ENCODE data around the gene MAP3K19.

Gene MAP3K19

DNA sequence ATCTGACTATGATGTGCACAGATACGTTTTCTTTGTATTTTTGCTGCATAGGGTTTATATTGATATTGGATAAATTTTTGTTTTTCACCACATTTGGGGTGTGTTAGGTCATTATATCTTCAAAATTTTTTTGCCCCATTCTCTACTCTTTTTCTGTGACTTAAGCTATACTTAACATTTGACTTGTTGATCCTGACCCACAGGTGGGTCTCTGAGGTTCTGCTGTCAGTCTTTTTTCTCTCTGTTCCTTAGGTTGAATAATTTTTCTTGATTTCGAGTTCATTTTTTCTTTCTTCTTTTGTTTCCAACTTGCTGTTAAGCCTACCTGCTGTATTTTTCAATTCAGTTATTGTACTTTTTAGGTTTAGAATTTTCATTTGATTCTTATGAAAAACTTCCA lies 16.9 kb upstream of the MAP3K19 start:
- WGBS (ENCODE audit: insufficient coverage) = no CpG with 5 or more reads among the region's 2 CpGs
- Histone ChIP-seq H3K4me3 (ENCODE audit: control insufficient read depth in 1 of 7, extremely low read depth in 1 of 7, insufficient read depth in 4 of 7, low read depth in 2 of 7, low read length in 6 of 7) (no peak overlapping the region), H3K36me3 (ENCODE audit: control insufficient read depth in 4 of 4, insufficient read depth in 4 of 4, low read length in 3 of 4) (peaks cover 6 to 50% (median 25%) of the 10 kb centered on the region in 4 experiments), H3K27me3 (replicated peaks in 2 of 5; ENCODE audit: control insufficient read depth in 4 of 5, insufficient read depth in 5 of 5, low read length in 4 of 5) (no peaks in the 10 kb centered on the region), H3K9me3 (ENCODE audit: control extremely low read depth in 1 of 5, control insufficient read depth in 4 of 5, insufficient read depth in 2 of 5, low read depth in 1 of 5, low read length in 4 of 5) (peaks cover 0 to 4% (median 0%) of the 10 kb centered on the region in 5 experiments), H3K4me1 (ENCODE audit: control extremely low read depth in 1 of 4, control insufficient read depth in 4 of 4, insufficient read depth in 4 of 4, low read length in 3 of 4) (no peaks in the 10 kb centered on the region), H3K27ac (ENCODE audit: insufficient read depth in 1 of 2, low read depth in 1 of 2, low read length in 2 of 2, poor library complexity in 1 of 2, severe bottlenecking in 2 of 2) (no peak overlapping the region)
- POLR2A ChIA-PET = no interaction called here
- no peak for DNase-seq
- CTCF ChIA-PET = no interaction called here

- ChIA-PET CTCF (no interaction called here), POLR2A (no interaction called here)
- Histone ChIP-seq H3K27me3 (replicated peaks in 2 of 5; ENCODE audit: control insufficient read depth in 4 of 5, insufficient read depth in 5 of 5, low read length in 4 of 5) (no peaks in the 10 kb centered on the region), H3K9me3 (ENCODE audit: control extremely low read depth in 1 of 5, control insufficient read depth in 4 of 5, insufficient read depth in 2 of 5, low read depth in 1 of 5, low read length in 4 of 5) (peaks cover 0 to 4% (median 0%) of the 10 kb centered on the region in 5 experiments), H3K36me3 (ENCODE audit: control insufficient read depth in 4 of 4, insufficient read depth in 4 of 4, low read length in 3 of 4) (peaks cover 6 to 54% (median 25%) of the 10 kb centered on the region in 4 experiments), H3K27ac (ENCODE audit: insufficient read depth in 1 of 2, low read depth in 1 of 2, low read length in 2 of 2, poor library complexity in 1 of 2, severe bottlenecking in 2 of 2) (no peak overlapping the region), H3K4me1 (ENCODE audit: control extremely low read depth in 1 of 4, control insufficient read depth in 4 of 4, insufficient read depth in 4 of 4, low read length in 3 of 4) (no peaks in the 10 kb centered on the region), H3K4me3 (ENCODE audit: control insufficient read depth in 1 of 7, extremely low read depth in 1 of 7, insufficient read depth in 4 of 7, low read depth in 2 of 7, low read length in 6 of 7) (no peak overlapping the region)
- no peak for DNase-seq
- no CpG with 5 or more reads among the region's 1 CpG for WGBS (ENCODE audit: insufficient coverage)
These were observed 16.0 kb upstream of the MAP3K19 start for GRCh38 chr2:135063210-135063609.

DNA sequence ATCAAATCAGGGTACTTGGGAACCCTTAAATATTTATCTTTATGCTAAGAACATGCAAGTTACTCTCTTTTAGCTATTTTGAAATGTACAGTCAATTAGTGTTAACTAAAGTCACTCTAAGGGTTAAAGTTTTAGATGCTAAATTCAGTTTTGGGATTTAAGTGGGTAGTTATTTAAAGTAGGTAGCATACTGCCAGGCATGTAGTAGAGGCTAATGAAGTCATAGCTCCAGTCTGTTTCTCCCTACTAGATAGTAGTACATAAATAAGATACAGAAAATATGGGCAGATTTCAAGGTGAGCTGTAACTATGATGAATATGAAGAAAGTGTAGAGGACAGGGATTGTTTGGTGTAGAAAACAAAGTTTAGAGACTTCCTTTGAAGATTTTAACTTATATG lies 12.3 kb upstream of the MAP3K19 start:
- CTCF ChIA-PET = interaction anchor here (0.6 kb wide), 1 partner anchor 50 kb away, joined by 4 read pairs; no protein-coding TSS in a partner anchor
- peaks cover 0 to 4% (median 0%) of the 10 kb centered on the region in 5 experiments for H3K9me3 ChIP-seq (ENCODE audit: control extremely low read depth in 1 of 5, control insufficient read depth in 4 of 5, insufficient read depth in 2 of 5, low read depth in 1 of 5, low read length in 4 of 5)
- H3K4me3 ChIP-seq (ENCODE audit: control insufficient read depth in 1 of 7, extremely low read depth in 1 of 7, insufficient read depth in 4 of 7, low read depth in 2 of 7, low read length in 6 of 7) = no peak overlapping the region
- no peaks in the 10 kb centered on the region for H3K27me3 ChIP-seq (replicated peaks in 2 of 5; ENCODE audit: control insufficient read depth in 4 of 5, insufficient read depth in 5 of 5, low read length in 4 of 5)
- peaks cover 0 to 9% (median 1%) of the 10 kb centered on the region in 4 experiments for H3K4me1 ChIP-seq (ENCODE audit: control extremely low read depth in 1 of 4, control insufficient read depth in 4 of 4, insufficient read depth in 4 of 4, low read length in 3 of 4)
- DNase-seq = no peak
- POLR2A ChIA-PET = no interaction called here
- no peak overlapping the region for H3K27ac ChIP-seq (ENCODE audit: insufficient read depth in 1 of 2, low read depth in 1 of 2, low read length in 2 of 2, poor library complexity in 1 of 2, severe bottlenecking in 2 of 2)
- H3K36me3 ChIP-seq (ENCODE audit: control insufficient read depth in 4 of 4, insufficient read depth in 4 of 4, low read length in 3 of 4) = peaks cover 8 to 45% (median 17%) of the 10 kb centered on the region in 4 experiments

DNA sequence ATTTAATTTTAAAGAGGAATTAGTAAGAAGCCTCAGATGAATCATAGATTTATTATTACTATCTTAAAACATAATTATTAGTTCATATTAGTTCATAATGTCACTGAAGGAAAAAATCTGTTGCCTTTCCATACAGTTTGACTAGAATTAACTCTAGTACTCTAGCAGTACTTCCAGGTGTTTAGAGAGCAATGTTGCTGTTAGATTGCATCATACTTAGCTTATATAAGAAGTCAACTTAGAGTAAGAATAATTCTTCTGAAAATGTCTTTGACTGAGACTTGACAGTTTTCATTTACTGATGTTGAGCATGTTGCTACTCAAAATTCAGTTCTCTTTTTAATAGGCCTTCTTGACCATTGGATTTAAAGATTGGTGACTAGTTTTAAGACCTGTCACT lies 9.5 kb upstream of the MAP3K19 start:
- no peaks in the 10 kb centered on the region for H3K9me3 ChIP-seq (ENCODE audit: control extremely low read depth in 1 of 5, control insufficient read depth in 4 of 5, insufficient read depth in 2 of 5, low read depth in 1 of 5, low read length in 4 of 5)
- H3K27ac ChIP-seq (ENCODE audit: insufficient read depth in 1 of 2, low read depth in 1 of 2, low read length in 2 of 2, poor library complexity in 1 of 2, severe bottlenecking in 2 of 2) = no peak overlapping the region
- peaks cover 4 to 22% (median 9%) of the 10 kb centered on the region in 4 experiments for H3K36me3 ChIP-seq (ENCODE audit: control insufficient read depth in 4 of 4, insufficient read depth in 4 of 4, low read length in 3 of 4)
- CTCF ChIA-PET = no interaction called here
- POLR2A ChIA-PET = no interaction called here
- DNase-seq = no peak
- no peaks in the 10 kb centered on the region for H3K27me3 ChIP-seq (replicated peaks in 2 of 5; ENCODE audit: control insufficient read depth in 4 of 5, insufficient read depth in 5 of 5, low read length in 4 of 5)
- H3K4me3 ChIP-seq (ENCODE audit: control insufficient read depth in 1 of 7, extremely low read depth in 1 of 7, insufficient read depth in 4 of 7, low read depth in 2 of 7, low read length in 6 of 7) = no peak overlapping the region
- peaks cover 6 to 28% (median 14%) of the 10 kb centered on the region in 4 experiments for H3K4me1 ChIP-seq (ENCODE audit: control extremely low read depth in 1 of 4, control insufficient read depth in 4 of 4, insufficient read depth in 4 of 4, low read length in 3 of 4)

DNA sequence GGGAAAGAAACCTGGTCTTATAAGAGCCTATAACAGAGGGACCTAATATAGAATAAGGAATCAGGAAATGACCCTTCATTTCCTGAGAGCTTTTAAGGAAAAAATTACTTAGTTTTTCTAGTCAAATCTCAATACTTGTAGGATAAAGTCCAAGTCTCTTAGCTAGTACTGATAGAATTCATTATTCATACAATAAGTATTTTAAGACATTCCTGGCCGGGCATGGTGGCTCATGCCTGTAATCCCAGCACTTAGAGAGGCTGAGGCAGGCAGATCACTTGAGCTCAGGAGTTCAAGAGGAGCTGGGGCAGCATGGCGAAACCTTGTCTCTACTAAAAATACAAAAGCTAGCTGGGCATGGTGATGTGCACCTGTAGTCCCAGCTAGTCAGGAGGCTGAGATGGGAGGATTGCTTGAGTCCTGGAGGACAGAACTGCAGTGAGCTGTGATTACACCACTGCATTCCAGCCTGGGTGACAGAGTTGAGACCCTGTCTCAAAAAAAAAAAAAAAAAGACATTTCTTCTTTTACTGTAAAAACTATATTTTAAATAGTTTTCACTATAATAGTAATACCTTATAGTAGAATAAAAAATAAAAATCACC lies 8.0 kb upstream of the MAP3K19 start:
- 0% methylated on average over 1 of the region's 2 CpGs for WGBS (ENCODE audit: insufficient coverage)

DNA sequence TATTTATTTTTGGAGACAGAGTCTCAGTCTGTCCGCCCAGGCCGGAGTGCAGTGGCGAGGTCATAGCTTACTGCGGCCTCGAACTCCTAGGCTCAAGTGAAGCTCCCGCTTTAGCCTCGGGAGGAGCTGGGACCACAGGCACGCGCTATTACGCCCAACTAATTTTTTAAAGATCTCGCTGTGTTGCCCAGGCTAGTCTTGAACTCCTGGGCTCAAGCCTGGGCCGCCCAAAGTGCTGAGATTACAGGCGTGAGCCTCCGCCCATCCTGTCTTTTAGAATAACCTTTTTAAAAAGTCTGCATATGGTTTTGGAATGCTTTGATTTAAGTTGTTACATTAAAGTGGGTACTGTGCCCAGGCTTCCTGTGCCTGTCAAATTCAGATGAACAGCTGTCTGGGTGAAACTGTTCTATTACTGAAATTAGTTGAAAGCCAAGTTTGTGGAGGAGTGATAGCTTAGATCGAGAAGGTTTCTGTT lies 5.8 kb upstream of the MAP3K19 start:
- peaks cover 0 to 3% (median under 1%) of the 10 kb centered on the region in 4 experiments for H3K36me3 ChIP-seq (ENCODE audit: control insufficient read depth in 4 of 4, insufficient read depth in 4 of 4, low read length in 3 of 4)
- DNase-seq = peak in 2 of 3 donors; percentile 12 to 26
- peak overlapping the region; percentile 62 to 96 (median 89) for H3K4me3 ChIP-seq (ENCODE audit: control insufficient read depth in 1 of 7, extremely low read depth in 1 of 7, insufficient read depth in 4 of 7, low read depth in 2 of 7, low read length in 6 of 7)
- peaks cover 6 to 31% (median 16%) of the 10 kb centered on the region in 4 experiments for H3K4me1 ChIP-seq (ENCODE audit: control extremely low read depth in 1 of 4, control insufficient read depth in 4 of 4, insufficient read depth in 4 of 4, low read length in 3 of 4)
- 33% methylated on average over 15 of the region's 15 CpGs for WGBS (ENCODE audit: insufficient coverage)
- H3K27me3 ChIP-seq (replicated peaks in 2 of 5; ENCODE audit: control insufficient read depth in 4 of 5, insufficient read depth in 5 of 5, low read length in 4 of 5) = no peaks in the 10 kb centered on the region
- H3K27ac ChIP-seq (ENCODE audit: insufficient read depth in 1 of 2, low read depth in 1 of 2, low read length in 2 of 2, poor library complexity in 1 of 2, severe bottlenecking in 2 of 2) = peak overlapping the region; percentile 98 to 99
- no peaks in the 10 kb centered on the region for H3K9me3 ChIP-seq (ENCODE audit: control extremely low read depth in 1 of 5, control insufficient read depth in 4 of 5, insufficient read depth in 2 of 5, low read depth in 1 of 5, low read length in 4 of 5)
- CTCF ChIA-PET = interaction anchor here (1.1 kb wide), 1 partner anchor 10 kb away, joined by 3 read pairs; no protein-coding TSS in a partner anchor
- POLR2A ChIA-PET = no interaction called here

More for the DNA sequence above, 8.0 kb upstream of the MAP3K19 start:
- Histone ChIP-seq H3K4me3 (ENCODE audit: control insufficient read depth in 1 of 7, extremely low read depth in 1 of 7, insufficient read depth in 4 of 7, low read depth in 2 of 7, low read length in 6 of 7) (no peak overlapping the region), H3K36me3 (ENCODE audit: control insufficient read depth in 4 of 4, insufficient read depth in 4 of 4, low read length in 3 of 4) (peaks cover 0 to 8% (median 1%) of the 10 kb centered on the region in 4 experiments), H3K27ac (ENCODE audit: insufficient read depth in 1 of 2, low read depth in 1 of 2, low read length in 2 of 2, poor library complexity in 1 of 2, severe bottlenecking in 2 of 2) (no peak overlapping the region), H3K4me1 (ENCODE audit: control extremely low read depth in 1 of 4, control insufficient read depth in 4 of 4, insufficient read depth in 4 of 4, low read length in 3 of 4) (peaks cover 6 to 31% (median 16%) of the 10 kb centered on the region in 4 experiments), H3K9me3 (ENCODE audit: control extremely low read depth in 1 of 5, control insufficient read depth in 4 of 5, insufficient read depth in 2 of 5, low read depth in 1 of 5, low read length in 4 of 5) (no peaks in the 10 kb centered on the region), H3K27me3 (replicated peaks in 2 of 5; ENCODE audit: control insufficient read depth in 4 of 5, insufficient read depth in 5 of 5, low read length in 4 of 5) (no peaks in the 10 kb centered on the region)
- no peak for DNase-seq
- POLR2A ChIA-PET = no interaction called here
- CTCF ChIA-PET = interaction anchor here (0.6 to 1.0 kb wide), 2 partner anchors 51 to 839 kb away, joined by 3 read pairs; no protein-coding TSS in a partner anchor

All from common myeloid progenitor, CD34-positive (primary cell).